Globus pallidus (tissue), 1 donor: ENCODE data around the gene HABP2.
A peak's percentile ranks its signal among the peaks of the same experiment; 100 is the strongest.

ENCODE experiments used
- DNase-seq: peaks from one replicate; pipeline ENCODE4 v3.0.0-alpha.2; 2015; ENCODE audit warnings: low spot score

Gene HABP2

DNA sequence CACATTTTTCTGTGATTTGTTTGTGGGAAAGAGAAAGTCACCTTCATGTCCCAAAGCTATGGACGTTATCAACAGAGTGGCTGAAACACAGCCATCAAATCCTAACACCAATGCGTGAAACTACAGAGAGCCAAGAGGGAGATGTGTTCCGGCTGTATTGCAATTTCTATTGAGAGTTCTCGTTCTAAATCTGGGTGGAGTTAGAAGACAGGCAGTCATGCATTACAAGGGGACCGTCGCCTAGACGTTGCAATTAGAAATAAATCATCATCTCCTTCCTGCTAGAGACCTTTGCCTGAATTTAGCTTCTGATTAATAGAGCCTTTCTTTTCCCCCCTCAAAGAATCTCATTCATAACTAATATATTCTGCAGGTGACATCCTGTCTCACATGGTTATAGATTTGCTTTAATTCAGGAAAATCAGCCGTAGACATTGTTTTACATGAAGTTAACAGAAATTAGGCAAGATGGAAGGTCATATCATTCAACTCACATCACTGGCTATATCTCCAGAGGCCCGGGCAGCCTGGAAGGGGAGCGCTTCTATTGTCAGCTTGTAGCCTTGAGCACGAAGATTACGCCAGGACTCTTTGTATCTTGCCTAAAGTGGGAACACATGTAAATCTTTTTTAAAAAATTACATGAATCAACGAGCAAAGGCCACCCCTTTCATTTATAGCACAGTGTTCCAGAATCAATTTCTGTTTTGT, 52.6 kb downstream of the HABP2 start:
- no peak for DNase-seq

DNA sequence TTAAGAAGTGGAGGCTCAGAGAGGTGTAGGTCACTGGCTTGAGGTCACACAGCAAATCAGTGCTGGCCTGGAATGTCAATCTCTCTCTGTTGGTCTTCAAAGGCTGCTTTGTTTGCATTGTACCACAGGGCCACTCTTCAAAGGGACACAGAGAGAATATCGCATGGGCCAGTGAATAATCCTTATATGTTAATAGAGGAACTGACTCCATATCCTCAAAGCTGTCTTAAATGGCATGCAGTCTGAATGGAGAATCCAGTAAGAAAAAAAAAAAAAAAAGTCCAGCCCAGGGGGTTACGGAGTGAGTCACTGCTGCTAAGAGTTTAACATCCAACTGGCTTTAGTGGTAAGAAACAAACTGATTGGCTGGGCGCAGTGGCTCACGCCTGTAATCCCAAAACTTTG, 56.9 kb downstream of the HABP2 start:
- DNase-seq = peak; percentile 14

DNA sequence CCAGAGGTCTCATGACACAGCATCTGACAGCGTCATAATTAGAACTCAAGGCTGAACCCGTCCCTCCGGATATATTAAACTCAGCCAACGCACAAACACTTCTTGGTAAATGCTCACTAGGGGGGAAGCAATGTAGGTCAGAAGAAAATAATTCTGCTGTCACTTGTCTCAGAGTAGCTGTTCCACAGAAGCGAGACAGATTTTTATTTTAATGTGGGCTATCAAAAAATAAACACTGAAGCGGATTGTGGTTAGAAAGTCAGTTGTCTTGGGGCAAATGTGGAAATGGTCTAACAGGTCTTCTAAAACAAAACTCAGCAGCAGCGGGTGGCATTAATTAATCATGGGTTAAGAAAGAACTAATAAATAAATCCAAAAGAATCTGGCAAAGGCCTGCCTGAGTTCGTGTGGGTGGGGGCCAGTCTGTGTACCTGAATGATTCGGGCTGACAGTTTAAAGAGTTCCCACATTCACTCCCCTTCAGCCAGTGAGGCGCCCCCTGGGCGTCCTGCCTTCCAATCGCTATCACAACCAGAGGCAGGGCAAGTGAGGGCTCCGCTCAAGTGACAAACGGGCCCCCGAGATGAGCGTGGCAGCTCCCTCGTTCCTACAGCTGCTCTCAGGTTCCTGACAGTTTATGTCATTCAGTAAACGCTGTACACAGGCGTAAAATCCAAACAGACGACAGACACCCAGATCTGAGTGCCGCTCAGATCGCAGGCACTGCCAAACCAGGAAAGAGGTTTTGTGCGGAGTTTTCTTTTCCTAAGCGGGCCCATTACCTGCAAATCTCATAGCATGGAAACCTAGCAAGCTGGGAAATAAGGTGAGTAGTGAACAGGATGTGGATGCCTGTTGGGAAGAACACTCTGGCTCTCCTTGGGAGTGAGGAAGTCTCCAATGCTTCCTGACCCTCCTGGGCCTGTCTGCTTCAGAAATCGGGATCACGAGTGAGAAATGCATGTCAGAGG, 58.1 kb downstream of the HABP2 start:
- no peak for DNase-seq

DNA sequence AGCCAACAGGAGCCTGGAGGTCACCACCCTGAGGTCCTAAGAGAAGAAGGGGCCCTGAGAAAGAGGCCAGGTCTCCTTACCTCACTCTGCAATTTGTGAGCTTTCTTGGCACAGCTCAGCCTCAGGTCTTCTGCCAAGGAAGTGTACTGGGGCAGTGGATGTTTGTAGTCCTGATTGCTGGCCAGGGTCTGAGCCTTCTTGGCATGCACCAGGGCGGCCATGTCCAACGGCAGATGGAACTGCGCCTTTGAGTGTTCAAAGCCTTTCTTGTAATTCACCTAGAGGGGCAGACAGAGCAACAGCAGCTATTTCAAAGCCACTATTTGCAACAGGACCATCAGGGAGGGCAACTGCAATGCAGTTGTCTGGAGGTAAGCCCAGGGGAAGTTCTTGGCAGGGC, 59.3 kb downstream of the HABP2 start:
- peak; percentile 58 for DNase-seq

DNA sequence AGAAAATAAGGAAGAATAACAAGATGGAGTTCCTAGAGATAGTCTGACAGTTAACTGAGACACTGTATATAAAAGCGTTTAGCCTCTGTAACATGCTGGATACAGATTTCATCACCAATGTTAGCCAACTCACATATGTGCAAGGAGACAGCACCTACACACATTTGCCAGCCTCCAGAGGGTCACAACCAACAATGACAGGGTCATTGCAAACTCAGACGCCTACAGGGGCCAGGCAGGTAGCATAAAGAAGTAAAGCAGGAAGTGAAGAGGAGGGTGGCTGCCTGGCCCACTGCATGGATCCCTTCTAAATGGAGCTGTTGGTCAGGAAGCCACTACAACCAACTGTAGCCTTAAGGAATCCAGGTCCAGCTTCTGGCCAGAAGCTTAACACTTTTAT, 60.6 kb downstream of the HABP2 start:
- DNase-seq = no peak

DNA sequence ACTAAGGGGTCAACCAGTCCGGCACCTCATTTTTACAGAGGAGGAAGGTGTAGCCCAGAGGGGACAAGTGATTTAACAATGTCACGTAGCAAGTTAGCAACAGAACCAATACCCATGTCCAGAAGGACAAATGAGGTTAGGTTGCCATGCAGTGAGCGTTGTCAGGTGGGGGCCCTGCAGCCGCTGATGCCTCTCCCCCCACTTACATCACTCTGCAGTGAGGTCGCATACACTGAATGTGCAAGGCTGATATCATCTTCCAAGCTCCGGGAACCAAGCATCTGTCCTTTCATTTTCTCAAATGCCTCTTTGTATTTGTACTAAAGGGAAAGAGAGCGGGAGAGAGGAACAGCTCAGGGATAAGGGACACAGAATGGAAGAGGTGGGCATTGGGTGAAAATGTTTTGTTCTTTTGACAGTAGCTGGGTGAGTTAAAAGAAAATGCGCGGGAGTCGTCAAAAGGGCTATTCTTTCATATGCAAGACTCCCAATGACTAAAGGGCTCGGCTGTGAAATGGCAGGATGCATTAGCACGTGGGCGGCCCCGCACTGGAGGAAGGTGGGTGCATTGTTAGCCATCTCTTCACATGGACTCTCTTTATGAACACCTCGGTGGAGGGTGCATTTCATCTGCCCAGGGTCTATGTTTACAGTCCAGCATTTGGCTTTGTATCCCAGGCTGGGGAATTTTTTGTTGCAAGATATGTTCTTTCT, 61.3 kb downstream of the HABP2 start:
- peak; percentile 19 for DNase-seq

DNA sequence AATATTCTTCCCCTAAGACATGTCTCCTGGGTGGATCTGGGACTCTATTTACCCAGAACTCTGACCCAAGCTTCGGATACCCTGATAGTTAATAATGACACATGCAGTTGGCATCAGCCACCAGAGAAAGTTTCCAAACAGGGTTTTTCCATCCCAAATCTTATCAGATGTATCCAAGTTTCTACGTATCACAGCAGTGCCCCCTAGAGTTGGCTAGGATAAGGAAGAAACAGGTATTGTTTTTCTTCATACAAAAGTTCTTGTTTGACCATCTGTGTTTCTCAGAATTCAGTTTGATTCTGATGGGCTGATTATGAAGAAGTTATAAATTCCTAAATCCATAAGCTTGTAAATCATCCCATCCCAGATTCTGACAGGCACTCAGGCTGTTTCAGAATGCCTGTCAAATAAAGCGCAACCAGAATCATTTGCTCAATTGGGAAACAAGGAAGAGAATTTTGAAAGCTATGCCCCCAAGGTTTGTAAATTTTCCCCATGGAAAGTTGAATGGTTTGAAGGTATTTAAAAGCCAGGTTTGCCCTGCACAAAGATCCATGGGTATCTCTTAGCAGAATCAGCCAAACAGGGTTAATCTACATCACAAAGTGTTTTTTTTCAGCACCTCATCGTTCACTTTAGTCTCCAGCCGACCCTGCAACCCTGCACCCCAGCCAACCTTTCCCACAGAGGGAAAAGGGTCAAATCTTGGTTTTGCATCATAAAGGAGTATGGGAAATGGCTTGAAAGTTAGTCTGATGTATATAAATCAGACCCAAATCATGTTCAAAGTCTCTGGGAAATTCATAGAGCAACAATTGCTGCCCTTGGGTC, 63.6 kb downstream of the HABP2 start:
- DNase-seq = peak; percentile 29

DNA sequence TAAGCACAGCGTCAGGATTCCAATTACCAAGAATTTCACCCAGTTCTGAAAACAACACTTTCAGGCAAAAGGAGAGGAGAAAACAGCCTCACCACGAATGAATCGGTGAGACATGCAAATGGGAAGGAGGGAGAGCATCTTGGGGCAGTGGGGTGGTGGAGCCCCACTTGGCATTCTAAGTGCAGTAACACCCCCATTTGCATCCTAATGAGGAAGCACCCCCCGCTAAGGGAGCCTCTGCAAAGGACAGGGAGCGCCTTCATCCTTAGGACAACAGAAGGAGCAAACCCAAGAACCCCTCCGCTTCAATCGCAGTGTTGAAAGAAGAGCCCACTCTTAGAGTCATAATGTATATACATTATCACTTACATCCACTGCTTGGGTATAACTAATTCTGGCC, 64.2 kb downstream of the HABP2 start:
- no peak for DNase-seq

DNA sequence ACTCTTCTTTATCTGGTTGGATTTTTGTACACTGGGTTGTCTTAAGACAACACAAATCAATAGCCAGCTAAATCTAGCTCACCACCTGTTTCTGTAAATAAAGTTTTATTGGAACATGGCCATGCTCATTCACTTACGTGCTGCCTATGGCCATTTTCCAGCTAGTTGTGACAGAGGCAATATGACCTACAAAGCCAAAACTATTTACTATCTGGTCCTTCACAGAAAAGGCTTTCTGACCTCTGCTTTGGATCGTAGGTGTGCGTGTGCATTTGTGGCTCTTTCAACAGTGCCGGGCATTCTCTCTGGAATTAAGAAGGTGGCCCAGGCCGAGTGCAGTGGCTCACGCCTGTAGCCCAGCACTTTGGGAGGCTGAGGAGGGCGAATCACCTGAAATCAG, 65.5 kb downstream of the HABP2 start:
- DNase-seq = no peak

DNA sequence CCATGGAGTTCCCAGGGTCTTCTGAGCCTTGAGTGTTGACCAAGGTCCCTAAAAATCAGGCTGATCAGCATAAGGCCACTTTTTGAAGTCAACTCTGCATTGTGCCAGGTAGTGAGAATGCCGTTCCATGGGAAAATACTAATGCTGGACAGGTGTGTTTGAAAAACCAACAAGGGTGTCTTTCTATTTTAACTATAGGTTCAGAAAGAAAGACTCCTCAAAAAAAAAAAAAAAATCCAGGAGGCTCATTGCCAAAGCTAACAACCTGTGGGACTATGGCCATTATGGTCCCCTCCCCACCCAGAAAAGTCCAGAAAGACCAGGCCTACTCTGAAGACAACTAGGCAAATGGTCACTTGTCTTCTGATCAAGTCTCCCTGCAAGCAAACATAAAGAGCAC, 66.5 kb downstream of the HABP2 start:
- no peak for DNase-seq

DNA sequence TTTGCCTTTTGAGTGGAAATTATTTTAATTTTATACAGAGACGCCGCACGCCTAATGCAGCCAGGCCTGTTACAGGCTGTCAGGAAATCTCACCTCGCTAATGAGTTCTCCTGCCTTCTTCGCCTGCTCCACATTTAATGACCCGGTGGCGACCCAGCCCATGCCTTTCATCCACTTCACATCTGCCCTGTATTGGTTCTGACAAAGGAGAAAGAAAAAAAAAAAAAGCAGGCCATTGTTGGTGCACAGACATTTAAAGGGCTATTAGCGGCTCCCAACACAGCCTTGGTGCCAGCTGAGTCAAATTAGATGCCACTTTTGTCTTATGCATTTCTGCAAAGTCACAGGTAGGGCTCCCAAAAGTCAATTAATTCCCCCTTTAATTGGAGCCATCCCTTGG, 67.7 kb downstream of the HABP2 start:
- DNase-seq = no peak

DNA sequence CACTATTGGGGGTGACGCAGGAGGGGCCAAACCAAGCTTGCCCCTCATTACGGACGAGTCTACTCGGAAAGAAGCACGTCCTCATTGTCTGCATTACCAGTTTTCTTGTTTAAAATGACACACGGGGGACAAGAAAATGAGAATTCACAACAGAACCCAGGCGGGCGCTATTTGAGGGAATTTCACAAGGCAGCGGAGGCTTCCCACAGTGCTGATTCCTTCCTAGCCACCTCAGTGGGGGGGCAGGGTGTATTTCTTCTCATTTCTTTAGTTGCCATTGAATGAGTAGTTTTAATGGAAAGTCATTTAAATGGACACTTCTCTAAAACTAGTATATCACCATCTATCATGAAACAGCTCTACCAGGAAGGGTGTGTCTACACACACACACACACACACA, 68.1 kb downstream of the HABP2 start:
- DNase-seq = no peak

DNA sequence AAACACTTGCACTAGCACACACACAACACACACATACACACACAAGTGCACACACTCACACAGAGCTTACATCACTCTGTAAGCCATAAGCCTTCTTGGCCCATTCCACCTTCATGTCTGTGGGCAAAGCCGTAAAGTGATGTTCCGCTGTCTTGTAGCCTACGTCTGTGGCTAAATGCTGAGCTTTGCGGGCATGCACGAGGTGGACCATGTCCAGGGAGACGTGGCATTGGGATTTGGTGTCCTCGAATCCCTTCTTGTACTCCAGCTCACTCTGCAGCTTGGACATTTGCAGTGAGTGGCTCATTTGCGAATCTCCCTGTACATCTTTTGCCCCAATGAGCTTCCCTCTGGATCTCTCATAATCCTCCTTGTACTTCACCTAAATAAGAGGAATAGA, 68.9 kb downstream of the HABP2 start:
- no peak for DNase-seq

DNA sequence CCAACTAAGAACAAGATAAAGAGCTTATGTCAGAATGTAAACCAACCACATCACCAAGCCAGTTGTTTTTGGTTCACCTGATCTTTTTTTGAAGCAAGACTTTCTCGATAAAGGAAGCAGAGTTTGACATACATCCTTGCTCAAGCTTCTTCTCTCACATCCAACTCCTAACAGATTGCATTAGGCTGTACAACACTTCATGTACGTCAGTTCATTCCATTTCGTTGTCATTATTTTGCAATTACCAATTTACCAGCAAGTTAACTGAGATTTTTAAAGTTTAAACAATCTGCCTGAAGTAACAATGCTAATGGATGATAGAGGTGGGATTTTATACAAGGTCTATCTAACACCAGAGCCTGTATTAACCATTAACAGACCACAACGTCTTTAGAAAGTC, 70.0 kb downstream of the HABP2 start:
- DNase-seq = no peak

DNA sequence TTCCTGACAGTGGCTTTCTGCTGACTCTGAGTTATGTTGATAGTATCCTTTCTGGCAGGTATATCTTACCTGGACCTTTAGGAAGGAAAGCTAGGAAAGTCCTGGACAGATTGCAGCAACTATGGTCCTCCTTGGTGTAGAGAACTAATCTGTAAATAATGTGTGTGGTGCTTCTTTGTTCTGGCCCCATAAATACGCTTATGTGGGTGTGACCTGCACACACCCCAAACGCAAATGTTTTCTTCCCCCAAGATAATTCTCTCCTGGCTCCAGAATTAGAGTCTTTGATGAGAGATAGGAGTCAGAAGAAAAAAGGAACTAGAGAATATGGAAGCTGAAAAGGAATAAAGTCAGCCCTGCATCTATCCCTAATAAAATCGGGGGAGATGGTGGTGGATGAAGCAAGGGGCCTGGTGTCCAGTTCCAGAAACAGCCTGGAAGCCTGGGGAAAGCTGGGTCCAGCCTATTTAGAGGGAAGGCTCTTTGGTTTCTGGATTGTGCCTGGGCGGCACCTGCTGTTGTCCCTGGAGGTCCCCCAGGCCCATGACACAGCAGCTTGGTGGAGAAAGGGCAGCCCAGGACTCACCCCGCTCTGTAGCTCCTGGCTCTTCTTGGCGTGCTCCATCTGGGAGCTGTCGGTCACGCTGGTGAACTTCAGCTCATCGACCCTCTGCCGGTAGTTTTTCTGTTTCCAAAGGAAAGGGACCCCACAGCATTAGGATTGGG, 72.8 kb downstream of the HABP2 start:
- no peak for DNase-seq

DNA sequence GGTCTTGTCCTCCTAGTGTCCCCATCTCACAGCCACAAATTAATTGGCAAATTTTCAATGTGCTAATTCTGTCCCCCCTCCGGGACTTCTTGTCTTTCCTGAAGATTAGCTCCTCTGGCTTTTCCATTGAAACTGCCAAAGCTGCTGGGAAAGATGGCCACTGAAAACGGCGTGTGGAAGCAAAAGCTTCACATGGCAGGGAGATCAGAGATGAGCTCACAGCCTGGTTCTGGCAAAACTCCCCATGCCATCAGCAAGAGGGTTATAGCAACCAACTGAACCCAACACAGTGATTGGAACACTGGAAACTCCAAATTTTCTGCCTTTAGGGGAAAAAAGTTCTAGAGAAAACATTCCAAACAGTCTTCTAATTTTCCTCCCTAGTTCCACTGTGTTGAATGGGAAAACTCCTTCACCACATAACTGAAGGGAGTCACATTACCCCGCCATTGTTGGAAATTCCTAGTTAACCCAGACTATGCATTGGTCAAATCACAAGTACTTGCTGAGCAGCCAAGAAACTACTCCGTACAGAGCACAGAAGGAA, 74.0 kb downstream of the HABP2 start:
- DNase-seq = no peak

DNA sequence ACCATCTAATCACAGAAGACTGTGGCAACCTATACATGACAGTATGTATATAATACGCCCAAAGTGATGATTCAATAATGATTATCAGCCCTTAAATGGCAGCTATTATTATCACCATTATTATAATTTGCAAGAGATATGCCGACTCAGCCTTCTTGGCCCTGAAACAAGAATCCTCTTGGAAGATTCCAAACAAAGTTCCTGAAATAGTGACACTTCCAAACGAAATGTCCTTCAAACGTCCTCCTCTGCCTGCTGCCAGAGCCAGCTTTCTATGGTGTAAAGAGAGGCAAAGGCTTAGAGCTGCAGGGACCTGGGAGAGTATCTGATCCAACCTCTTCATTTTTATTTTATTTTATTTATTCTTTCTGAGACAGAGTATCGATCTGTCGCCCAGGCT, 75.0 kb downstream of the HABP2 start:
- no peak for DNase-seq

DNA sequence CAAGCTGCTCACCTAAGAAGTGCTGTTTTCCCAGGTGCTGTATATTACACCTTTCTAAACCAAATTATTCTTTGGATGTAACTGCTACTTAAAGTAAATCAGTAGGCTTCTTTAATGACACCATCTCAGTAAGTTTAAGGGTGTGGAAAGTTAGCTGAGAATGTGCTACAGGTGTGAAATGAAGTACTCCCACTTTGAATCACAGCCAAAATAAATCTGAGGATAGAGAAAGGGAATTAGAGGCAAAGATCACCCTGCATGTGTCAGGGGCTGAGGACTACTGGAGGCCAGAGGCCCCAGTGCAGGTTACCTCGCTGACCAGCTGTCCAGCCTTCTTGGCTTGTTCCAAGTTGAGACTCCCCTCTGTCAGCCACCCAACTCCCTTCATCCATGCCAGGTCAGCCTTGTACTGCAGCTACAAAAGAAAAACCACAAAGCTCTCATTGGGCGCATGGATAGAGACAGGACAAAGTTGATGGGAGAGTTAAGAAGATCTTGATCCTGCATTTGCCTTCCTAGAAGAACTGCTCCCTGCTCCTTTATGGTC, 75.8 kb downstream of the HABP2 start:
- no peak for DNase-seq

DNA sequence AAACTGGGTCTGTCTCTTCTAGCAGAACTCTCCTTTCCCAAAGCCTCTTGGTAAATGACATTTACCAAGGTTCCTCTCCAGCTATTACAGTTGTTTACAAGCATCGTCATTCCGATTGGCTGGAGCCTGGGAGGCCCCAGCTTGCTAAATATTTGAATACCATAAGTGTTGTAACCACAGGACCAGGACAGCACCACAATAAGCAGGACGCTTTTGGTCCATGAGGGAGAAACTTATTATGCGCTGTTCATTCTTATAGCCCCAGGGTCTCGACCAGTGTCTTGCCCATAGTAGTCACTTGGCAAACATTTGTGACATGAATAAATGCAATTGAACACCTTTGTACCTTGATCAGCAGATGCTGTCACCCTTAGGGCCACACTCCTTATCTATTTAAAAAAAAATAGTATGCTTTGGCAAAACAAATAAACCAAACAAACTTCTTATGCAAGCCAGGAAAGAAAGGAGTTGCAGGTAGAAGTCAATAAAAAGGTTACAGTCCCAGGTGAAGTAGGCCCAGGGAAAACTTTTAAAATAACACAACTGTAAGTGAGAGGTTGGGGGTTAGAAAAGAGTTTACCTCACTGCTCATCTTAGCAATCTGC, 78.2 kb downstream of the HABP2 start:
- no peak for DNase-seq
